ENCODE measurements around the gene PPP6R2. TPM values are rescaled to one million over a fixed set of nuclear protein-coding genes. Genes with fewer than 3 reads are reported as not detected.

The PPP6R2 gene
- total and polyA plus RNA-seq, 2 of the 8 experiments (the other 6 are each of a cell fraction or from before 2014, with no cell fraction given), result 25.0 to 32.2 TPM

GRCh38 chr22:50459496-50460140 is 116.5 kb downstream of the PPP6R2 start:
- Histone ChIP-seq H2AFZ (ENCODE audit: low read length) (no peak overlapping the region), H3K36me3 (ENCODE audit: control insufficient read depth in 2 of 4, insufficient read depth in 4 of 4, low read length in 3 of 4) (peaks cover 16 to 78% (median 43%) of the 10 kb centered on the region in 4 experiments), H3K9me3 (ENCODE audit: insufficient read depth in 2 of 2, low read depth in 1 of 2, low read length in 1 of 2) (no peaks in the 10 kb centered on the region), H3K4me3 (ENCODE audit: extremely low read depth in 1 of 4, insufficient read depth in 2 of 4, low read depth in 3 of 4, low read length in 4 of 4) (no peak overlapping the region), H3K9ac (replicated peaks in 1 of 4; ENCODE audit: extremely low read depth in 1 of 4, low read depth in 3 of 4, low read length in 3 of 4) (no peak overlapping the region), H3K27me3 (replicated peaks in 1 of 4; ENCODE audit: control insufficient read depth in 3 of 4, extremely low read depth in 1 of 4, insufficient read depth in 3 of 4, low read length in 3 of 4) (no peaks in the 10 kb centered on the region; a peak in 1 of 7 replicates), H3K23ac (ENCODE audit: insufficient read length) (no peak overlapping the region), H3K18ac (ENCODE audit: extremely low read depth, low read length) (no peak overlapping the region), H2BK12ac (ENCODE audit: low read depth, low read length) (no peak overlapping the region), H3K56ac (replicated peaks; ENCODE audit: insufficient read length, low read depth, low read length) (no peak overlapping the region), H3K4me2 (ENCODE audit: insufficient read depth in 1 of 2, low read depth in 2 of 2, low read length in 2 of 2) (no peak overlapping the region), H2BK5ac (ENCODE audit: low read depth, low read length) (no peak overlapping the region), H3K4ac (replicated peaks; ENCODE audit: insufficient read length, low read depth, low read length) (no peak overlapping the region), H2AK5ac (ENCODE audit: low read depth, low read length) (no peak overlapping the region), H3K27ac (ENCODE audit: low read depth, low read length) (no peak overlapping the region), H2BK15ac (ENCODE audit: low read length) (no peak overlapping the region), H3K23me2 (ENCODE audit: low read depth, low read length) (no peaks in the 10 kb centered on the region), H4K5ac (ENCODE audit: insufficient read length, low read depth, low read length) (no peak overlapping the region), H4K91ac (replicated peaks; ENCODE audit: insufficient read length, low read length) (no peak overlapping the region), H4K8ac (ENCODE audit: extremely low read depth, insufficient read depth, low read length) (no peak overlapping the region), H3K79me2 (ENCODE audit: control insufficient read depth in 1 of 2, insufficient read depth in 2 of 2, low read length in 2 of 2) (no peaks in the 10 kb centered on the region), H3K79me1 (ENCODE audit: low read depth, low read length) (no peaks in the 10 kb centered on the region), H4K20me1 (replicated peaks in 1 of 2; ENCODE audit: control insufficient read depth in 1 of 2, insufficient read depth in 2 of 2, low read length in 2 of 2) (peaks cover 18 to 19% of the 10 kb centered on the region in 2 experiments), H2BK120ac (replicated peaks; ENCODE audit: low read depth, low read length) (no peak overlapping the region), H2BK20ac (ENCODE audit: low read length) (no peak overlapping the region), H3K14ac (ENCODE audit: insufficient read length) (no peak overlapping the region), H3K4me1 (replicated peaks in 1 of 4; ENCODE audit: control insufficient read depth in 3 of 4, insufficient read depth in 4 of 4, low read length in 3 of 4) (no peaks in the 10 kb centered on the region)
- CTCF ChIA-PET (ENCODE audit: partially characterized antibody), result interaction anchor here (0.9 to 6.0 kb wide), 3 partner anchors 10 to 38 kb away, joined by 3 to 60 read pairs (median 6); no protein-coding TSS in a partner anchor
- 96% methylated on average over 29 of the region's 41 CpGs; no CpG with 5 or more reads in 1 of the 2 experiments for WGBS, 2 experiments (ENCODE audit: extremely low coverage in 1 of 2, insufficient coverage in 1 of 2, insufficient read length in 1 of 2, insufficient replicate concordance in 2 of 2, low coverage in 1 of 2, low lambda C conversion rate in 2 of 2, missing lambda C conversion rate in 1 of 2)
- DNase-seq (ENCODE audit: low read depth in 1 of 2, low spot score in 2 of 2) (no peak), FAIRE-seq (no peak)
- no peak for TF ChIP-seq RNF2 (IDR thresholded peaks at IDR 0.05; ENCODE audit: borderline replicate concordance, low read depth, low read length, missing control alignments, poor library complexity, severe bottlenecking)
- TF ChIP-seq CEBPB (IDR thresholded peaks at IDR 0.05; ENCODE audit: low read depth, low read length), result no peak
- TF ChIP-seq ATF3 (IDR thresholded peaks at IDR 0.05; ENCODE audit: insufficient read depth, low read depth, low read length), result no peak
- POLR2A ChIA-PET (ENCODE audit: partially characterized antibody), result interaction anchor here (0.9 to 1.7 kb wide), 3 partner anchors 18 to 22 kb away, joined by 3 to 5 read pairs (median 3); partner anchors contain the start of gene ADM2
